H9 (cell line): ENCODE results near the gene H6PD. TPM values are rescaled to one million over a fixed set of nuclear protein-coding genes. Genes with fewer than 3 reads are reported as not detected.

ENCODE experiments used
- DNase-seq: peaks from one replicate; pipeline ENCODE4 v3.0.0-alpha.2; 2017
- H2AFZ ChIP-seq: one replicate; pipeline ENCODE4 v1.6.1; 2013; ENCODE audit warnings: mild to moderate bottlenecking, low read length, control low read depth, moderate library complexity
- H2AK5ac ChIP-seq: 2 replicates; pipeline ENCODE4 v1.6.1; 2013; ENCODE audit warnings: low read length, control low read depth, mixed read lengths; ENCODE audit not compliant: insufficient read length
- H2BK120ac ChIP-seq: one replicate; pipeline ENCODE4 v1.6.1; 2013; ENCODE audit warnings: low read depth, mild to moderate bottlenecking, low read length, control low read depth, inconsistent platforms; ENCODE audit not compliant: poor library complexity, severe bottlenecking
- H2BK12ac ChIP-seq: 2 replicates; pipeline ENCODE4 v1.6.1; 2013; ENCODE audit warnings: low read length, control low read depth, mixed read lengths, low read depth; ENCODE audit not compliant: insufficient read length
- H2BK15ac ChIP-seq: 2 replicates; pipeline ENCODE4 v1.6.1; 2013; ENCODE audit warnings: low read depth, low read length, control low read depth
- H2BK20ac ChIP-seq: one replicate; pipeline ENCODE4 v1.6.1; 2013; ENCODE audit warnings: low read depth, mild to moderate bottlenecking, low read length, control low read depth, inconsistent platforms; ENCODE audit not compliant: poor library complexity, severe bottlenecking
- H2BK5ac ChIP-seq: 2 replicates; pipeline ENCODE4 v1.6.1; 2013; ENCODE audit warnings: low read length, control low read depth, mixed read lengths; ENCODE audit not compliant: insufficient read length
- H3K14ac ChIP-seq: 2 replicates; pipeline ENCODE4 v1.6.1; 2013; ENCODE audit warnings: low read length, control low read depth; ENCODE audit not compliant: insufficient read depth
- H3K18ac ChIP-seq: 2 replicates; pipeline ENCODE4 v1.6.1; 2013; ENCODE audit warnings: low read depth, mild to moderate bottlenecking, mixed read lengths, low read length, control low read depth; ENCODE audit not compliant: insufficient read length
- H3K23ac ChIP-seq: 2 replicates; pipeline ENCODE4 v1.6.1; 2013; ENCODE audit warnings: low read length, control low read depth, mixed read lengths, low read depth; ENCODE audit not compliant: insufficient read length
- H3K23me2 ChIP-seq: 2 replicates; pipeline ENCODE4 v1.6.1; 2013; ENCODE audit warnings: low read depth, mild to moderate bottlenecking, mixed read lengths, low read length, control low read depth; ENCODE audit not compliant: insufficient read length, poor library complexity, severe bottlenecking
- H3K27ac ChIP-seq: 2 replicates; pipeline ENCODE4 v1.5.1; 2013; ENCODE audit warnings: low read length, control low read depth, mixed read lengths, low read depth; ENCODE audit not compliant: insufficient read length
- H3K27me3 ChIP-seq: 2 replicates; pipeline ENCODE4 v1.6.1; 2013; ENCODE audit warnings: low read length, control low read depth, inconsistent platforms; ENCODE audit not compliant: insufficient read depth
- H3K4ac ChIP-seq: 2 replicates; pipeline ENCODE4 v1.6.1; 2013; ENCODE audit warnings: low read depth, mild to moderate bottlenecking, control low read depth, inconsistent platforms, low read length, moderate library complexity
- H3K4me1 ChIP-seq: 2 replicates; pipeline ENCODE4 v1.6.1; 2013; ENCODE audit warnings: low read length, control low read depth, inconsistent platforms; ENCODE audit not compliant: insufficient read depth
- H3K4me2 ChIP-seq: 2 replicates; pipeline ENCODE4 v1.6.1; 2013; ENCODE audit warnings: low read length, control low read depth, mixed read lengths; ENCODE audit not compliant: insufficient read length, insufficient read depth
- H3K56ac ChIP-seq: 2 replicates; pipeline ENCODE4 v1.6.1; 2013; ENCODE audit warnings: low read depth, mild to moderate bottlenecking, mixed read lengths, low read length, control low read depth; ENCODE audit not compliant: insufficient read length
- H3K79me1 ChIP-seq: 2 replicates; pipeline ENCODE4 v1.6.1; 2013; ENCODE audit warnings: low read depth, mild to moderate bottlenecking, moderate library complexity, low read length, control low read depth, inconsistent platforms; ENCODE audit not compliant: insufficient read depth, poor library complexity, severe bottlenecking
- H3K79me2 ChIP-seq: 2 replicates; pipeline ENCODE4 v1.6.1; 2013; ENCODE audit warnings: low read length, control low read depth, inconsistent platforms; ENCODE audit not compliant: insufficient read depth
- H3K9ac ChIP-seq: 2 replicates; pipeline ENCODE4 v1.6.1; 2013; ENCODE audit warnings: low read length, control low read depth, mixed read lengths; ENCODE audit not compliant: insufficient read length; ENCODE audit errors: extremely low read depth
- H3K9me3 ChIP-seq: one replicate; pipeline ENCODE4 v1.6.1; 2013; ENCODE audit warnings: low read depth, low read length, inconsistent platforms; ENCODE audit not compliant: control insufficient read depth
- H3T11ph ChIP-seq: one replicate; pipeline ENCODE4 v1.6.1; 2013; ENCODE audit warnings: mild to moderate bottlenecking, low read length, control low read depth, inconsistent platforms
- H4K20me1 ChIP-seq: one replicate; pipeline ENCODE4 v1.6.1; 2013; ENCODE audit not compliant: control insufficient read depth, insufficient read length, insufficient read depth
- H4K5ac ChIP-seq: 2 replicates; pipeline ENCODE4 v1.6.1; 2013; ENCODE audit warnings: low read depth, mild to moderate bottlenecking, mixed read lengths, low read length, control low read depth; ENCODE audit not compliant: insufficient read length
- H4K8ac ChIP-seq: replicated peaks from 2 replicates; pipeline ENCODE4 v1.6.1; 2013; ENCODE audit warnings: low read length, control low read depth, mixed read lengths, low read depth; ENCODE audit not compliant: insufficient read length
- H4K91ac ChIP-seq: 2 replicates; pipeline ENCODE4 v1.6.1; 2013; ENCODE audit warnings: low read depth, mild to moderate bottlenecking, moderate library complexity, mixed read lengths, low read length, control low read depth; ENCODE audit not compliant: insufficient read length
- H3K27ac Mint-ChIP-seq, 3 experiments: 2 replicates in 2 of 3; 3 replicates in 1 of 3; pipeline ENCODE4 v1.8.0; 2020 to 2021; ENCODE audit warnings: mixed read lengths in 3 of 3, mild to moderate bottlenecking in 1 of 3, moderate library complexity in 1 of 3
- H3K27me3 Mint-ChIP-seq: 2 replicates; pipeline ENCODE4 v1.8.0; 2021; ENCODE audit warnings: low read depth, mild to moderate bottlenecking, moderate library complexity, mixed read lengths
- H3K36me3 Mint-ChIP-seq, 3 experiments: 2 replicates in 2 of 3; 3 replicates in 1 of 3; pipeline ENCODE4 v1.8.0; 2020 to 2021; ENCODE audit warnings: low read depth in 3 of 3, mixed read lengths in 3 of 3; ENCODE audit not compliant: insufficient read depth in 1 of 3
- H3K4me1 Mint-ChIP-seq, 2 experiments: 2 replicates each; pipeline ENCODE4 v1.8.0; 2020; ENCODE audit warnings: mixed read lengths in 2 of 2
- H3K4me3 Mint-ChIP-seq, 2 experiments: 2 replicates in 1 of 2; 3 replicates in 1 of 2; pipeline ENCODE4 v1.8.0; 2020 to 2021; ENCODE audit warnings: mild to moderate bottlenecking in 2 of 2, mixed read lengths in 2 of 2, moderate library complexity in 1 of 2
- H3K9me3 Mint-ChIP-seq, 2 experiments: 2 replicates in 1 of 2; 3 replicates in 1 of 2; pipeline ENCODE4 v1.8.0; 2020; ENCODE audit warnings: mild to moderate bottlenecking in 2 of 2, mixed read lengths in 2 of 2, moderate library complexity in 1 of 2
- WGBS: extraction: QIAGEN DNeasy Blood & Tissue Kit; methylation state at CpG from one replicate; pipeline ENCODE4 v1.1.7; 2013; ENCODE audit warnings: missing lambda C conversion rate, low lambda C conversion rate, mixed read lengths; ENCODE audit not compliant: insufficient read length; ENCODE audit errors: extremely low coverage; 5-methylcytosine and 5-hydroxymethylcytosine counted together
- total RNA-seq: library from RNA; stranded (reverse); gene quantifications from 2 replicates; pipeline ENCODE4 v1.2.1, GENCODE V29; 2021
- TF ChIP-seq, protein P1 (sequence below): fragments of 200-600 bp; sonication (generic); conservative IDR thresholded peaks from 3 replicates; pipeline ENCODE4 v1.8.0; 2021; ENCODE audit warnings: antibody characterized with exemption, mild to moderate bottlenecking

The H6PD gene
- total RNA-seq, 1 experiment from 2014 or later = 7.9 TPM

DNA sequence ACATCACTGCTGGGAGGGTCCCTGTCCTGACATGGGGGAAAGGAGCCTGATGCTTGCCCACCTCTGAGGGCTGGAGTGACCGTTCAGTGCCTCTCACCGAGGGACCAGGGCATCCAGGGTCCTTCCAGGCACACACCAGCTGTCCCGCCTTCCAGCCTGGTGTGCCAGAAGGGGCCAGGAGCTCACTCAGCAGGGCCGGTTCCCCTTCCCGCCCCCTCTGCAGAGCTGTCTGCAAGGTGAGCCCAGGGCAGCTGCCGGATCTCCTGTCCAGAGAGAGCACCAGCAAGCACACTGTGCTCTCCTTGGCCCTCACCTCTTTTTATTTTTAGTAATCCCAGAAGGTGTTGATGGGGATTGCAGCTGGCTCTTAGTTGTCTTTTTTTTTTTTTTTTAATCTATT, 16.9 kb downstream of the H6PD start:
- WGBS = no CpG with 5 or more reads among the region's 6 CpGs
- Mint-ChIP-seq H3K4me1 (peaks cover 36 to 65% of the 10 kb centered on the region in 2 experiments), H3K27ac (peak overlapping the region in 1 of 3 experiments; percentile 40; a peak in 1 of 7 replicates)

More for the DNA sequence above, 16.9 kb downstream of the H6PD start:
- no peak for DNase-seq
- Histone ChIP-seq H3K79me1 (no peaks in the 10 kb centered on the region), H3K18ac (no peak overlapping the region), H2AFZ (no peak overlapping the region), H2AK5ac (no peak overlapping the region), H2BK5ac (no peak overlapping the region), H3K23ac (no peak overlapping the region), H3K79me2 (no peaks in the 10 kb centered on the region), H2BK12ac (no peak overlapping the region), H3K14ac (no peak overlapping the region; the same call in 1 of the 2 replicates), H3K4me1 (peaks cover 7% of the 10 kb centered on the region), H4K5ac (no peak overlapping the region), H2BK20ac (no peak overlapping the region), H3K9ac (no peak overlapping the region), H3T11ph (no peak overlapping the region), H3K27ac (no peak overlapping the region), H3K23me2 (peaks cover 4% of the 10 kb centered on the region), H3K56ac (no peak overlapping the region), H4K8ac (no peak overlapping the region), H2BK120ac (no peak overlapping the region), H3K9me3 (no peaks in the 10 kb centered on the region), H4K20me1 (no peaks in the 10 kb centered on the region), H3K27me3 (no peaks in the 10 kb centered on the region), H3K4me2 (no peak overlapping the region), H2BK15ac (no peak overlapping the region), H3K4ac (no peak overlapping the region), H4K91ac (no peak overlapping the region)
- TF ChIP-seq, protein P1, sequence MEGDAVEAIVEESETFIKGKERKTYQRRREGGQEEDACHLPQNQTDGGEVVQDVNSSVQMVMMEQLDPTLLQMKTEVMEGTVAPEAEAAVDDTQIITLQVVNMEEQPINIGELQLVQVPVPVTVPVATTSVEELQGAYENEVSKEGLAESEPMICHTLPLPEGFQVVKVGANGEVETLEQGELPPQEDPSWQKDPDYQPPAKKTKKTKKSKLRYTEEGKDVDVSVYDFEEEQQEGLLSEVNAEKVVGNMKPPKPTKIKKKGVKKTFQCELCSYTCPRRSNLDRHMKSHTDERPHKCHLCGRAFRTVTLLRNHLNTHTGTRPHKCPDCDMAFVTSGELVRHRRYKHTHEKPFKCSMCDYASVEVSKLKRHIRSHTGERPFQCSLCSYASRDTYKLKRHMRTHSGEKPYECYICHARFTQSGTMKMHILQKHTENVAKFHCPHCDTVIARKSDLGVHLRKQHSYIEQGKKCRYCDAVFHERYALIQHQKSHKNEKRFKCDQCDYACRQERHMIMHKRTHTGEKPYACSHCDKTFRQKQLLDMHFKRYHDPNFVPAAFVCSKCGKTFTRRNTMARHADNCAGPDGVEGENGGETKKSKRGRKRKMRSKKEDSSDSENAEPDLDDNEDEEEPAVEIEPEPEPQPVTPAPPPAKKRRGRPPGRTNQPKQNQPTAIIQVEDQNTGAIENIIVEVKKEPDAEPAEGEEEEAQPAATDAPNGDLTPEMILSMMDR = no peak
- Mint-ChIP-seq H3K9me3 (no peaks in the 10 kb centered on the region), H3K4me3 (peak overlapping the region in 1 of 2 experiments; percentile 4; a peak in 1 of 5 replicates), H3K36me3 (no peaks in the 10 kb centered on the region; a peak in 1 of 7 replicates), H3K27me3 (no peaks in the 10 kb centered on the region)
